Lung (tissue), 12 donors: Measurements from ENCODE around the gene AXIN1. TPM values are rescaled to one million over a fixed set of nuclear protein-coding genes. Genes with fewer than 3 reads are reported as not detected.
A peak's percentile ranks its signal among the peaks of the same experiment; 100 is the strongest.

Experiments
- ATAC-seq: fragments of 200-7000 bp; cut with Tn5 transposase; one replicate; pipeline ENCODE4 v1.9.1; 2020; ENCODE audit warnings: moderate number of reproducible peaks; ENCODE audit not compliant: insufficient read depth, low FRiP score
- DNase-seq, 3 donors: peaks; one replicate each; pipeline ENCODE4 v3.0.0-alpha.2; 2013 to 2017
- H3K27ac ChIP-seq, 2 donors: one replicate each; pipeline ENCODE4 v1.5.1; 2013; ENCODE audit warnings: mild to moderate bottlenecking in 2 of 2, moderate library complexity in 2 of 2, control low read depth in 1 of 2, inconsistent platforms in 1 of 2, low read depth in 1 of 2, low read length in 1 of 2
- H3K27me3 ChIP-seq, 3 donors: one replicate each; pipeline ENCODE4 v1.5.1; 2013; ENCODE audit warnings: low read length in 2 of 3; ENCODE audit not compliant: control insufficient read depth in 3 of 3, insufficient read depth in 3 of 3
- H3K36me3 ChIP-seq, 4 donors: one replicate each; pipeline ENCODE4 v1.5.1; 2013; ENCODE audit warnings: low read length in 4 of 4, mild to moderate bottlenecking in 1 of 4, moderate library complexity in 1 of 4; ENCODE audit not compliant: control insufficient read depth in 4 of 4, insufficient read depth in 4 of 4
- H3K4me1 ChIP-seq, 5 donors: one replicate each; pipeline ENCODE4 v1.5.1; 2013; ENCODE audit warnings: low read length in 5 of 5, mild to moderate bottlenecking in 2 of 5, moderate library complexity in 1 of 5; ENCODE audit not compliant: control insufficient read depth in 5 of 5, insufficient read depth in 5 of 5
- H3K4me3 ChIP-seq: one replicate; pipeline ENCODE4 v1.5.1; 2013; ENCODE audit warnings: mild to moderate bottlenecking, control low read depth, moderate library complexity
- H3K9ac ChIP-seq, 2 donors: one replicate each; pipeline ENCODE4 v1.5.1; 2013; ENCODE audit warnings: low read length in 2 of 2, control low read depth in 1 of 2; ENCODE audit not compliant: insufficient read depth in 1 of 2
- H3K9me3 ChIP-seq, 4 donors: one replicate each; pipeline ENCODE4 v1.5.1; 2013; ENCODE audit warnings: low read length in 3 of 4, mild to moderate bottlenecking in 1 of 4, moderate library complexity in 1 of 4; ENCODE audit not compliant: control insufficient read depth in 4 of 4, insufficient read depth in 3 of 4
- CTCF ChIP-seq: IDR thresholded peaks from 2 replicates; pipeline ENCODE4 v1.5.1; 2012; ENCODE audit warnings: mild to moderate bottlenecking; ENCODE audit errors: control extremely low read depth, extremely low read depth
- WGBS, 2 donors: extraction: QIAGEN DNeasy Blood & Tissue Kit; methylation state at CpG; one replicate each; pipeline ENCODE4 v1.1.7; 2013; 5-methylcytosine and 5-hydroxymethylcytosine counted together
- polyA plus RNA-seq, 2 donors: library from polyadenylated mRNA; stranded (reverse); fragments of 200-250 nt; gene quantifications; one replicate each; pipeline ENCODE4 v1.2.1, GENCODE V29; 2013
- total RNA-seq, 2 donors: library from RNA; depleted of rRNA in 1 of 2; stranded (reverse); fragments of >200 nt in 1 of 2; gene quantifications; one replicate each; pipeline ENCODE4 v1.2.1, GENCODE V29; 2014 to 2021
- donor health status: control.
- donor health status: control.
- donor health status: Bipolar disorder and iron deficiency.
- donor health status: healthy.
- donor health status: DM: yes; HTN: yes; CAD: no.

AXIN1 gene
- total and polyA plus RNA-seq, 4 donors = 16.9 to 25.9 (median 19.4) TPM

GRCh38 chr16:242281-242680, 110.2 kb downstream of the AXIN1 start:
- peaks cover 0 to 3% (median 0%) of the 10 kb centered on the region in 5 donors for H3K4me1 ChIP-seq
- no peak overlapping the region for H3K9ac ChIP-seq
- no peaks in the 10 kb centered on the region for H3K9me3 ChIP-seq
- H3K27me3 ChIP-seq = no peaks in the 10 kb centered on the region
- peaks cover 0 to 2% (median 0%) of the 10 kb centered on the region in 4 donors for H3K36me3 ChIP-seq
- no peak overlapping the region for H3K27ac ChIP-seq
- WGBS, 2 donors = 88 to 89% methylated on average over 10 of the region's 10 CpGs
- no peak for ATAC-seq
- TF ChIP-seq CTCF = no peak
- no peak for DNase-seq
- H3K4me3 ChIP-seq = no peak overlapping the region

- ATAC-seq (no peak), DNase-seq (no peak)
- H3K9me3 ChIP-seq = no peaks in the 10 kb centered on the region
- no peaks in the 10 kb centered on the region for H3K27me3 ChIP-seq
- no peak overlapping the region for H3K9ac ChIP-seq
- H3K27ac ChIP-seq = no peak overlapping the region
- TF ChIP-seq CTCF = no peak
- H3K36me3 ChIP-seq = peaks cover 0 to 2% (median 0%) of the 10 kb centered on the region in 4 donors
- H3K4me1 ChIP-seq = peaks cover 0 to 3% (median under 1%) of the 10 kb centered on the region in 5 donors
- 92 to 95% methylated on average over 8 of the region's 8 CpGs for WGBS, 2 donors
- H3K4me3 ChIP-seq = no peak overlapping the region
Measured at GRCh38 chr16:240559-240958, 112.0 kb downstream of the AXIN1 start.

GRCh38 chr16:239948-240277, 112.6 kb downstream of the AXIN1 start:
- Histone ChIP-seq H3K27ac (peak overlapping the region in 1 of 2 donors; percentile 67), H3K4me1 (peaks cover 0 to 7% (median 3%) of the 10 kb centered on the region in 5 donors), H3K36me3 (peaks cover 0 to 2% (median 0%) of the 10 kb centered on the region in 4 donors), H3K27me3 (no peaks in the 10 kb centered on the region), H3K9me3 (no peaks in the 10 kb centered on the region), H3K4me3 (no peak overlapping the region), H3K9ac (no peak overlapping the region)
- DNase-seq = peak in 2 of 3 donors; percentile 14
- no peak for TF ChIP-seq CTCF
- no peak for ATAC-seq
- 72 to 76% methylated on average over 3 of the region's 3 CpGs for WGBS, 2 donors

Other genes with a start within 250 kb of the AXIN1 start
- gene NPRL3, start 214.1 kb downstream of the AXIN1 start, total RNA-seq = 10 to 100 TPM; 21.3 to 34.8 TPM
- gene NPRL3, start 214.1 kb downstream of the AXIN1 start, polyA plus RNA-seq = 10 to 100 TPM; 15.6 to 22.7 TPM
- gene HBZ, start 200.1 kb downstream of the AXIN1 start, total RNA-seq = 1 to 10 TPM in 1 of 2 donors, under 1 TPM in 1; 0.37 to 9.2 TPM
- gene HBZ, start 200.1 kb downstream of the AXIN1 start, polyA plus RNA-seq = under 1 TPM in 1 of 2 donors, not detected in 1; 0.09 TPM
- gene HBM, start 186.7 kb downstream of the AXIN1 start, total RNA-seq = 10 to 100 TPM in 1 of 2 donors, under 1 TPM in 1; 0.61 to 45.7 TPM
- under 1 TPM in 1 of 2 donors, not detected in 1; 0.73 TPM for gene HBM, start 186.7 kb downstream of the AXIN1 start, polyA plus RNA-seq
- gene HBA2, start 179.8 kb downstream of the AXIN1 start, total RNA-seq = 1,000 to 10,000 TPM in 1 of 2 donors, 100 to 1,000 TPM in 1; 671 to 4,737 TPM
- 100 to 1,000 TPM; 126 to 973 TPM for gene HBA2, start 179.8 kb downstream of the AXIN1 start, polyA plus RNA-seq
- 1,000 to 10,000 TPM in 1 of 2 donors, 100 to 1,000 TPM in 1; 627 to 2,695 TPM for gene HBA1, start 176.0 kb downstream of the AXIN1 start, total RNA-seq
- gene HBA1, start 176.0 kb downstream of the AXIN1 start, polyA plus RNA-seq = 100 to 1,000 TPM in 1 of 2 donors, 10 to 100 TPM in 1; 38.1 to 273 TPM
- gene HBQ1, start 172.3 kb downstream of the AXIN1 start, total RNA-seq = 1 to 10 TPM in 1 of 2 donors, not detected in 1; 2.3 TPM
- gene HBQ1, start 172.3 kb downstream of the AXIN1 start, polyA plus RNA-seq = under 1 TPM in 1 of 2 donors, not detected in 1; 0.35 TPM
- 100 to 1,000 TPM in 1 of 2 donors, 10 to 100 TPM in 1; 56.3 to 115 TPM for gene LUC7L, start 123.3 kb downstream of the AXIN1 start, total RNA-seq
- 100 to 1,000 TPM in 1 of 2 donors, 10 to 100 TPM in 1; 35.2 to 105 TPM for gene LUC7L, start 123.3 kb downstream of the AXIN1 start, polyA plus RNA-seq
- 10 to 100 TPM; 67.1 to 78.5 TPM for gene FAM234A, start 117.9 kb downstream of the AXIN1 start, total RNA-seq
- gene FAM234A, start 117.9 kb downstream of the AXIN1 start, polyA plus RNA-seq = 10 to 100 TPM; 41.5 to 52.4 TPM
- gene RGS11, start 76.8 kb downstream of the AXIN1 start, total RNA-seq = 1 to 10 TPM; 2.6 to 3.9 TPM
- 1 to 10 TPM; 1.8 to 5.6 TPM for gene RGS11, start 76.8 kb downstream of the AXIN1 start, polyA plus RNA-seq
- under 1 TPM in 1 of 2 donors, not detected in 1; 0.58 TPM for gene ARHGDIG, start 72.1 kb downstream of the AXIN1 start, total RNA-seq
- gene ARHGDIG, start 72.1 kb downstream of the AXIN1 start, polyA plus RNA-seq = under 1 TPM; 0.07 to 0.26 TPM
- gene PDIA2, start 69.6 kb downstream of the AXIN1 start, total RNA-seq = under 1 TPM; 0.20 to 0.28 TPM
- under 1 TPM; 0.19 to 0.65 TPM for gene PDIA2, start 69.6 kb downstream of the AXIN1 start, polyA plus RNA-seq
- gene MRPL28, start 17.8 kb upstream of the AXIN1 start, total RNA-seq = 10 to 100 TPM; 31.9 to 65.0 TPM
- 10 to 100 TPM; 89.4 to 98.9 TPM for gene MRPL28, start 17.8 kb upstream of the AXIN1 start, polyA plus RNA-seq
- gene PGAP6, start 29.3 kb upstream of the AXIN1 start, total RNA-seq = 10 to 100 TPM; 38.0 to 71.5 TPM
- gene PGAP6, start 29.3 kb upstream of the AXIN1 start, polyA plus RNA-seq = 10 to 100 TPM; 64.8 to 100.0 TPM
- 10 to 100 TPM; 18.0 to 68.7 TPM for gene NME4, start 44.5 kb upstream of the AXIN1 start, total RNA-seq
- 10 to 100 TPM; 64.0 to 67.6 TPM for gene NME4, start 44.5 kb upstream of the AXIN1 start, polyA plus RNA-seq
- 10 to 100 TPM in 1 of 2 donors, 1 to 10 TPM in 1; 5.2 to 18.3 TPM for gene DECR2, start 49.2 kb upstream of the AXIN1 start, total RNA-seq
- gene DECR2, start 49.2 kb upstream of the AXIN1 start, polyA plus RNA-seq = 10 to 100 TPM; 13.3 to 18.1 TPM
- 10 to 100 TPM; 20.8 to 38.3 TPM for gene RAB11FIP3, start 72.9 kb upstream of the AXIN1 start, total RNA-seq
- gene RAB11FIP3, start 72.9 kb upstream of the AXIN1 start, polyA plus RNA-seq = 10 to 100 TPM; 20.7 to 22.2 TPM
- 10 to 100 TPM; 14.4 to 64.1 TPM for gene CAPN15, start 175.0 kb upstream of the AXIN1 start, total RNA-seq
- gene CAPN15, start 175.0 kb upstream of the AXIN1 start, polyA plus RNA-seq = 10 to 100 TPM; 37.2 to 40.6 TPM
- gene PRR35, start 207.7 kb upstream of the AXIN1 start, total RNA-seq = not detected
- gene PRR35, start 207.7 kb upstream of the AXIN1 start, polyA plus RNA-seq = not detected
- gene NHLRC4, start 214.3 kb upstream of the AXIN1 start, total RNA-seq = 1 to 10 TPM; 7.0 to 8.6 TPM
- 1 to 10 TPM; 2.3 to 4.5 TPM for gene NHLRC4, start 214.3 kb upstream of the AXIN1 start, polyA plus RNA-seq
- gene PIGQ, start 217.2 kb upstream of the AXIN1 start, total RNA-seq = 10 to 100 TPM; 34.9 to 81.2 TPM
- 10 to 100 TPM; 41.5 to 98.2 TPM for gene PIGQ, start 217.2 kb upstream of the AXIN1 start, polyA plus RNA-seq
- gene RAB40C, start 237.3 kb upstream of the AXIN1 start, total RNA-seq = 10 to 100 TPM; 25.1 to 58.9 TPM
- gene RAB40C, start 237.3 kb upstream of the AXIN1 start, polyA plus RNA-seq = 10 to 100 TPM; 34.0 to 53.8 TPM